Esophagus muscularis mucosa (tissue), 4 donors: ENCODE results near the gene TNNT3.

Experiments
- CTCF ChIP-seq, 3 experiments: fragments of 200-600 bp in 2 of 3; fragments of 450-650 bp in 1 of 3; sonication (generic) in 2 of 3; IDR thresholded peaks; one replicate each; pipeline ENCODE4 v1.5.1; 2017 to 2019; ENCODE audit warnings: antibody characterized with exemption in 3 of 3, mild to moderate bottlenecking in 2 of 3, moderate library complexity in 1 of 3
- EP300 ChIP-seq: sonication (generic); formaldehyde crosslinking; IDR thresholded peaks from one replicate; pipeline ENCODE4 v1.6.1; 2017; ENCODE audit warnings: antibody characterized with exemption
- POLR2A ChIP-seq: fragments of 450-650 bp; IDR thresholded peaks from one replicate; pipeline ENCODE4 v1.6.1; 2017; ENCODE audit warnings: antibody characterized with exemption, moderate library complexity, mild to moderate bottlenecking, low read depth

DNA sequence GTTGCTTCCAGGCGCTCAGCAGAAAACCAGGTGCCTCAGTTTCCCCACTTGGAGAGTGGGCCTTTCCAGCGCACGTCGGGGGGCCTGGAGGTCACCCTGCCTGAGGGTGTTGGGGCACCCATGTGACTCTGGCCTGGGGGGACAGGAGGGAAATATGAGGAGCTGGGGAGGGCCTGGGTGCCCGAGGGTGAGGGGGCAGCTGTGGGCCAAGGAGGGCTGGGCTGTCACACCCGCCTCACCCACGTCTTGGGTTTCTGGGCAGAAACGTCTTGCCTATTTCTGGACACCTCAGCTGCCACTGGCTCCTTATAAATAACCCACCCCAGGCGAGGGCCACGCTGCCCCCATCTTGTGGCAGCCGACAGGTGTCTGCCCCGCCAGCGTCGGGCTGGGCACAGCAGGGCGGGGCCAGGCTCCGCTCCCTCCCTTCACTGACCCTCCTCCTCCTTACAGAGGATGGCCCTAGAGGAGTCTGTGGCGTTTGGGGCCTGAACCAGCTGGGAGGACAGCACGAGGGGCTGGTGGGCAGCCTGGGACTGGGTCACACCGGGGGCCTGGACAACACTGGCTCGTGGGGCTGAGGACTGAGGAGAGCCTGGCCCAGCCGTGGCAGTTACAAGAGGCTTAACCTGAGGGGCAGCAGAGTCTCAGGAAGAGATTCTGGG, 1.5 kb downstream of the TNNT3 start:
- no peak for TF ChIP-seq POLR2A
- TF ChIP-seq CTCF (IDR thresholded peaks at IDR 0.05), result no peak
- TF ChIP-seq EP300, result no peak
